ENCODE measurements around the gene CD44. TPM values are rescaled to one million over a fixed set of nuclear protein-coding genes. Genes with fewer than 3 reads are reported as not detected.

The CD44 gene
- polyA plus RNA-seq, 1 donor from 2014 or later: 0.77 TPM

GRCh38 chr11:35099278-35100012 lies 39.5 kb upstream of the CD44 start:
- no peak overlapping the region for H3K4me3 ChIP-seq (ENCODE audit: low read length)
- no peaks in the 10 kb centered on the region for H3K36me3 ChIP-seq (ENCODE audit: insufficient read depth, low read length)
- no peak overlapping the region for H3K4me2 ChIP-seq (ENCODE audit: low read length)
- no peaks in the 10 kb centered on the region for H3K9me3 ChIP-seq (ENCODE audit: low read length)
- no peaks in the 10 kb centered on the region for H3F3A ChIP-seq (ENCODE audit: insufficient read depth, low read length, poor library complexity, severe bottlenecking)
- H4K20me1 ChIP-seq (ENCODE audit: insufficient read depth): no peaks in the 10 kb centered on the region
- H3K9me2 ChIP-seq (ENCODE audit: insufficient read depth, low read length): no peaks in the 10 kb centered on the region
- no peaks in the 10 kb centered on the region for H3K27me3 ChIP-seq (ENCODE audit: insufficient read depth, low read depth, low read length)
- no peaks in the 10 kb centered on the region for H3K79me2 ChIP-seq (replicated peaks; ENCODE audit: insufficient read depth, low read length)
- no peak overlapping the region for H3K9ac ChIP-seq (ENCODE audit: low read length)
- no peak overlapping the region for H3K27ac ChIP-seq (ENCODE audit: low read length)
- H2AFZ ChIP-seq (ENCODE audit: low read depth, low read length): no peak overlapping the region
- TF ChIP-seq POLR2AphosphoS5 (IDR thresholded peaks at IDR 0.05): no peak
- no peak for TF ChIP-seq REST (IDR thresholded peaks at IDR 0.05; ENCODE audit: borderline replicate concordance)
- TF ChIP-seq CTCF (IDR thresholded peaks at IDR 0.05; ENCODE audit: poor library complexity, severe bottlenecking): no peak
- no peak for TF ChIP-seq EP300 (conservative IDR thresholded peaks at IDR 0.05; ENCODE audit: poor library complexity, severe bottlenecking)
- TF ChIP-seq TAF1 (IDR thresholded peaks at IDR 0.05; ENCODE audit: low read depth): no peak
- no peak for TF ChIP-seq SMC3 (conservative IDR thresholded peaks at IDR 0.05; ENCODE audit: poor library complexity)
- TF ChIP-seq EZH2 (IDR thresholded peaks at IDR 0.05; ENCODE audit: borderline replicate concordance, insufficient read depth, low read length, poor library complexity, severe bottlenecking): no peak
- TF ChIP-seq RAD21 (conservative IDR thresholded peaks at IDR 0.05): no peak
- no peak for TF ChIP-seq MXI1 (conservative IDR thresholded peaks at IDR 0.05; ENCODE audit: poor library complexity, severe bottlenecking)

- H3K9me3 ChIP-seq (ENCODE audit: low read length): no peaks in the 10 kb centered on the region
- H3K27ac ChIP-seq (ENCODE audit: low read length): no peak overlapping the region
- H2AFZ ChIP-seq (ENCODE audit: low read depth, low read length): no peak overlapping the region
- no peaks in the 10 kb centered on the region for H3F3A ChIP-seq (ENCODE audit: insufficient read depth, low read length, poor library complexity, severe bottlenecking)
- no peak overlapping the region for H3K4me2 ChIP-seq (ENCODE audit: low read length)
- no peak for TF ChIP-seq EZH2 (IDR thresholded peaks at IDR 0.05; ENCODE audit: borderline replicate concordance, insufficient read depth, low read length, poor library complexity, severe bottlenecking)
- TF ChIP-seq TAF1 (IDR thresholded peaks at IDR 0.05; ENCODE audit: low read depth): no peak
- TF ChIP-seq POLR2AphosphoS5 (IDR thresholded peaks at IDR 0.05): no peak
- no peak for TF ChIP-seq EP300 (conservative IDR thresholded peaks at IDR 0.05; ENCODE audit: poor library complexity, severe bottlenecking)
- no peak for TF ChIP-seq REST (IDR thresholded peaks at IDR 0.05; ENCODE audit: borderline replicate concordance)
- TF ChIP-seq RAD21 (conservative IDR thresholded peaks at IDR 0.05): no peak
- no peak for TF ChIP-seq CTCF (IDR thresholded peaks at IDR 0.05; ENCODE audit: poor library complexity, severe bottlenecking)
- TF ChIP-seq MXI1 (conservative IDR thresholded peaks at IDR 0.05; ENCODE audit: poor library complexity, severe bottlenecking): no peak
- no peak for TF ChIP-seq SMC3 (conservative IDR thresholded peaks at IDR 0.05; ENCODE audit: poor library complexity)
- H3K27me3 ChIP-seq (ENCODE audit: insufficient read depth, low read depth, low read length): no peaks in the 10 kb centered on the region
- H3K79me2 ChIP-seq (replicated peaks; ENCODE audit: insufficient read depth, low read length): no peaks in the 10 kb centered on the region
- no peaks in the 10 kb centered on the region for H3K36me3 ChIP-seq (ENCODE audit: insufficient read depth, low read length)
- no peak overlapping the region for H3K4me3 ChIP-seq (ENCODE audit: low read length)
- H4K20me1 ChIP-seq (ENCODE audit: insufficient read depth): no peaks in the 10 kb centered on the region
- H3K9me2 ChIP-seq (ENCODE audit: insufficient read depth, low read length): no peaks in the 10 kb centered on the region
- no peak overlapping the region for H3K9ac ChIP-seq (ENCODE audit: low read length)
Measured at GRCh38 chr11:35100013-35100383, 39.0 kb upstream of the CD44 start.
